GF-D8 (cell line): ENCODE results near the gene FDXR.
"Not testable (repeated sequence)": the region's sequence is repeated elsewhere in the genome, so short reads cannot be mapped to it uniquely, and the experiment has no call there.

Experiments
- DNase-seq: peaks from one replicate; lab custom pipeline; 2025; lab: John Stamatoyannopoulos, UW

Gene FDXR

DNA sequence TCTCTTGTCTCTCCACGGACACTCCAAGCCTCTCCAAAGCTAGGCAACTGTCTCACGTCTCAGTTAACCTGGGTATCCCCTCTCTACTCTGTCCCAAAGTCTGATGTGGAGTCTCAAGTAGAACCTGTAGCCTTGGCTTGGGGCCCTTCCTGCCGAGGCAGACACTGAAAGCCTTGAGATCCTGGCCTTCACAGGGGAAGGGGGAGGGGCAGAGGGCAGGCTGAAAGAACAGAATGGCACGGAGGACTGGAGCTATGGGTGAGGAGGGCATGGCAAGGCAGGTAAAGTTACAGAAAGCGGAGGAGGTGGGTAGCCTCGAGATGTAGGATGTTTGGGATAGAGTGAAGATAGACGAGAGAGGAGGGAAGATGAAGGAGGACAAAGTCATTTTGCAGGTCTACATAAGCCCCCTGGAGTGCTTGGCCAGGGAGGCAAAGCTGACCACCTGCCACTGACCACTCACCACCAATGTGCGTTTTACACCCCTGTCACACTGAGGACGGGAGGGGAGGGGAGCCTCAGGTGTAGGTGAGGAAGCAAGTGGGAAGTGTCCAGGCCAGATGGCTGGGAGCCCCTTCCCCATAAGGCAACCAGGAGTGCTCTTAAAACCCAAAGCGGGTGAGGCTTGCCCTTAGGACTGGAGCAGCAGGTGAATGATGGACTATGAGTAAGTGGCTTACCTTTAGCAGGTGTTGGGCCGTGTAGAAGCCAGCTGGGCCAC, 1.3 kb downstream of the FDXR start:
- DNase-seq = no peak

DNA sequence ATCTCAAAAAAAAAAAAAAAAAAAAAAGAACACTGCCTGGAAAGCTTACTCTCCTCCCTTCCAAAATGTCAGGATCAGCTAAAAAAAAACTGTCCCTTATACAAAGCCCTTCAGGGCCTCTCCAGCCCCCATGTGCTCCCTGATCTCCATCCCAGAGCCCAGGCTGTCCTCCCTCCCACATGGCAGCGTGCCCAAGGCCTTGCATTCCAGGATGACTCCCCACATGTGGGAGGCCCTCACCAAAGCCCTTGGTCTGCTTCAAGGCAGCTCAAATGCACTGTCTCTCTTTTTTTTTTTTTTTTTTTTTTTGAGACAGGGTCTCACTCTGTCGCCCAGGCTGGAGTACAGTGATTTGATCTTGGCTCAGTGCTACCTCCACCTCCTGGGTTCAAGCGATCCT, 2.3 kb downstream of the FDXR start:
- no peak for DNase-seq

DNA sequence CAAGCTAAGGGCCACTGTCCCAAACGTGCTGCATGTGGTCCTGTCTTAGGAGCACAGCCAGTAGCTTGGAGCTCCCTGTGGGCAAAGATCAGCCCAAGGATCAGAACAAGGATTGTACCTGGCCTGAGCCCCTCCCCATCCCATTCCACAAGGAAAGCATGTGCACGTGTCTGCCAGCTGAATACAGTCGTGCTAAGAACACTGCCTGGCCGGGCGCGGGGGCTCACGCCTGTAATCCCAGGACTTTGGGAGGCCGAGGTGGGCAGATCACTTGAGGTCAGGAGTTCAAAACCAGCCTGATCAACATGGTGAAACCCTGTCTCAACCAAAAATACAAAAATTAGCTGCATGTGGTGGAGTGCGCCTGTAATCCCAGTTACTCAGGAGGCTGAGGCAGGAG, 2.8 kb downstream of the FDXR start:
- not testable (repeated sequence) for DNase-seq

DNA sequence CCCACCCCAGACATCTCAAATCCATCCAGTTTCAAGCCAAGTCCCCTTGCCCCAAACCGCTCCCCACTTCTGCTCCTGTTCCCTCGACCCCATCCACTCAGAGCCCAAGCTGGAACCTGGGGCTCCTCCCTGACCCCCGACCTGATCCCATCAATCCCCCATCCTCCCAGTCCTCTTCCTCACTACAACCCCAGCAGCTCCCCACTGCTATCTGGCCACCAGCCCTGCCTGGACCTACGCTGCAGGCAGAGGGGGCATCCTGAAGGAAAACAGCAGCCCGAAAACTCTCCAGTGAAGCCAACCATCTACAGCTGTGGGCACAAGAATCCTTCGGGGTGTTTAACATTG, 3.9 kb downstream of the FDXR start:
- DNase-seq = no peak

DNA sequence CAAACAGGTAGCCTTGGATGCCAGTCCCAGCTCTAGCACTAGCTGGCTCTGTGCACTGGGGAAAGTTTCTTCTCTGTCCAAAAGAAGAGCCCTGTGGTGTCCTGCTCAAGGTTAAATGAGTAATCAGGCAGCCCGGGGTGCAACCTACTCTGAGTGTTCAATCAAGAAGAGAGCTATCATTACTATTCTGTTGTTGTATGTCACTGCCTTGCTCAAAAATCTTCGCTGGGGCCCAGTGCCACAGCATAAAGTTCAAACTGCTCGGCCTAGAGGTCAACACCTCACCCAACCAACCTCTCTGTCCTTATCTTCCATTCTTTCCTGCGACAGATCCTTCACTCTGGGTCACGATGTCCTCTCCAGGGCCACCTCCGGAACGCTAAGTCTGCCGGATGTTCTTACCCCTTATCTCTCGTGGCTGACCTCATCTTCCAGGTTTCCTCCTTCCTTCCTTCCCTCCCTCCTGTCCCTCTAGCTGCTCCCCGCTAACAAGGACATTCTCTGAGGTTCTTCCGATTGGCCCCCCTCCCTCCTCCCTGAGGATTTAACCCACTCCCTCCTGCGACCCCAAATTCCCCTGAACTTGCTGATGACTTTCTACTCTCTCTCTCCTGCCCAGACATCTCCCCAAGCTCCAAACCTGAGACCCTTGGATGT, 4.4 kb downstream of the FDXR start:
- DNase-seq = no peak

DNA sequence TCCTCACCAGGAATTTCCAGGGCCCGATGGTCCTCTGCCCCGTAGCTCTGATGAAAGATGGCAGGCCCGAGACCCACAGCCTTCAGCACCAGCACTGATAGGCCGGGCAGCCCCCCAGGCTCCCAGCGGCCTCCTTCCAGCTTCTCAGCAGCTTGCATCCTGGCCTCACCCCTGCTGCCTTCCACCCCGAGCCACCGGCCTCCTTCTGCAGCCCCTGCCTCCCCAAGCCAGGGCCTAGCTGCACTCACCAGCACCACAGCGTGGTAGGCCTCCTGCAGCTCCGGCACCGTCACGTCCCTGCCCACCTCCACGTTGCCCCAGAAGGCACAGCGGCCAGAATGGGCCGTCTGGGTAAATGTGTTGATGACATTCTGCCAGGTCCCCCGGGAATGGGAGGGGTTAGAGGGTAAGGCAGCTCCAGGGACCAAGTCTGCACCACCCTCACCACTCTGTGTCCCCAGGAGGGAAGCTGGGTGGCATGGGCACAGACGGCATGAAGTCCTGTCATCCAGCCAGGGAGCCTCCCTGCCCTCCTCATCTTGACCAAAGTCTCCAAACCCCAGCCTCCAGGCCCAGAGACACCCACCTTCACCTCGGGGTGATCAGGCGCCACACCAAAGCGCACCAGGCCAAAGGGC, 6.5 kb downstream of the FDXR start:
- no peak for DNase-seq

DNA sequence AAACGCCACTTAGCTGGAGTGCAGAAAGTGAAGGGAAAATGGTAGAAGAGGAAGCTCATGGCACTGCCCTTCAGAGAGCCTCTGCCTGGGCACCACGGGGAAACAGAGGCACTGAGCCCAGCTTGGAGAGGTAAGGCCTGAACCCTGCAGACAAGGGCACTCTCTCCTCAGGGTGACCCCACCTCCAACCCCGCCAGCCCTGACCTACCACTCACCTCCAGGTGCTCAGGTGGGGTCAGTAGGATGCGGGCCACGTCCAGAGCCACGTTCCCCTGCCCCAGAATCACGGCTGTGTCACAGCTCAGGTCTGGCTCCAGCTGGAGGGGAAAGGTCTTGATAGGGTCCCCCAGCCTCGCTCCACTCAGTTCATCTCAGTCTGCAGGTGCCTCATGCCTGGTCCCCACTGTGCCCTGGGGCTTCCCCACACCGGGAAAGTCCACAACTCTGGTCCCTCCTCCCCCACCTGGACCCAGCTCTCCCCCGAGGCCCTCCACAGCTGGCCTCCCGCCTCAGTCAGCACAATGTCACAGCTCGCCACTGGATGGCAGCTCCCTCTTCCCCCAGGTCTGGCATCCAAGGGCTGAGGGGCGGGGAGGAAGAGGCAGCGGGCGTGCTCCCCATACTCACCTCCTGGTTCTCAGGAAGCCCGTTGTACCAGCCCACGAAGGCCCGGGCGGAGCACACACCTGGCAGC, 7.1 kb downstream of the FDXR start:
- DNase-seq = no peak

DNA sequence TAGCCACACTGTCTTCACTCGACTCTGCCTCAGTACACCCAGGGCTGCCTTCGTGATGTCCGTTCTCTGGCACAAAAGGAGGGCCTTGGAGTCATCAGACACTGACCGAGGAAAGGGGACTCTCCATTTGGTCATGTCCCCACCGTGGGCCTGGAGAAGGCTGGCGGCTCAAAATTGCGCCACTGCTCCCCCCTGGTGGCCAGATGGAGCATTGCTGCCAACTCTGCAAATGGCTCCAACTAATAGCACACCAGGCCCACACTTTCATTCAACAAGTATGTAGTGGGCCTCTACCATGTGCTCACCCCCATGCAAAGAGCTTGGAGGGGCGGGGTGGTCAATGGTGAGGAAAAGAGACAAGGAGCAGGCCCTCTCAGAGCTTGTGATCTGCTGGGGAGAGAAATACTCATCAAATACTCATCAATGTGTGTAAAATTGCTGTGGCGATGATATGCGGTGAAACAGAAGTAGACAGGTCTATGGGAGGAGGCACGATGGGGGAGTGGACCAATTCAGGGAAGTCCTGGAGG, 7.9 kb downstream of the FDXR start:
- peak; percentile 2 for DNase-seq

DNA sequence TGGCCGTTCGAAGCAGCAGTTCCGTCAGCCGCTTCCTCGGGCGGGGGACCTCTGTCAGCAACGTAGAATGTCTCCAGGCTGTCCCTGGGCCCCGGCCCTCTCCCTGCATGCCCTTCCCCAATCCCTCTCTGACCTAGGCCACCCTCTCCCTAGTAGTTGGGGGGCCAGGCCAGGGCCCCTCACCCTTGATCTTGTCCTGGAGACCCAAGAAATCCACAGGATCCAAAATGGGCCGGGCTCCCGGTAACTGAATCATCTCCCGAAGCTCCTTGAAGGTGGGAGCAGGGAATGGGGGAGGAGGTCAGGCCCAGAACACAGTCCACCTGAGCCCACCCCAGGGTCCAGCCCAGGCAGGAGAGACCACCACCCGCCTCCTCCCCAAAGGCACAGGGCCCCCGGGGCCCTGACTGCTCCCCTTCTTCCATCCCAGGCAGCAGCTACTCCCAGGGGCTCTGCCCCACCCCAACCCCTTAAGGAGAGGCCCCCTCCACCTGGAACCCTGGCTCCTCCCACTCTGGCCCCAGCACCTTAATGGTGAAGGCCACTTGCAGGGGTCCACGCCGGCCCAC, 8.4 kb downstream of the FDXR start:
- DNase-seq = no peak

DNA sequence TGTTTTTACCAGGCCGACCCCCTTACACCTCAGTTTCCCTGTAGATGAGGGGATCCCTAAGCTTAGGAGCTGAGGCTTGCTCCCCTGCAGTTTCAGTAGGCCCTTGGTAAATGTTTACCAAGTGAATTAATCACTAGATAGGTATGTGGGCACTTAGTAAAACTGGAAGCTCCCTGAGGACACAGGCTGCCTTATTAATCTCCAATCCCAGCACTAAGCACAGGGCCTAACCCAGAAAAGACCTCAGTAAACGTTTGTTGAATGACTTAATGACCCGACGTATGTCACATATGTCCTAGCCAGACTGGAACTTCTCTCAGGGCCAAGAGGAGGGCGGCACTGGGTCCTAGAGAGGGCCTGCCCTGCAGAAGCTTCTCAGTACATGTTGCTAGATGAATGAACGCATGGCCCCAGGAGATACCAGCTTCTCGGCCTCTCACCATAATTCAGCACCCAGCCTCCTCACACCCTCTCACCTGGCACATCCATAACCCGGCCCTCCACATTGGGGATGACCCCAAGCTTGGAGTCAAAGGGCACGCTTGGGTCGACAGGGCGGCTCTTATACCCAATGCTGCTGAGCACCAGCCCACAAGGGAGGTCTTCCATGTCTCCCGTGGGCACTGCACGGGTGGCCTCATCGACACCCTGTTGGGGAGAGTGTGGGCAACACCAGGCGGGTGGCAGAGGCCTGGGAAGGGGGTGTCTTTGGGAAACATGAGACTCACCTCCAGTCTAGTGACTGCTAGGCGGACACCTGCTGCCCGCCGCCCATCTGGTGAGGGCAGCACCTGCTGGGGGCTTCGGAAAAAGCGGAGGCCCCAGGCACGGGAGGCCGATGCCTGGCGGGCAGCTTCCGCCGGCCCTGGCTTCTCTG, 9.1 kb downstream of the FDXR start:
- no peak for DNase-seq

DNA sequence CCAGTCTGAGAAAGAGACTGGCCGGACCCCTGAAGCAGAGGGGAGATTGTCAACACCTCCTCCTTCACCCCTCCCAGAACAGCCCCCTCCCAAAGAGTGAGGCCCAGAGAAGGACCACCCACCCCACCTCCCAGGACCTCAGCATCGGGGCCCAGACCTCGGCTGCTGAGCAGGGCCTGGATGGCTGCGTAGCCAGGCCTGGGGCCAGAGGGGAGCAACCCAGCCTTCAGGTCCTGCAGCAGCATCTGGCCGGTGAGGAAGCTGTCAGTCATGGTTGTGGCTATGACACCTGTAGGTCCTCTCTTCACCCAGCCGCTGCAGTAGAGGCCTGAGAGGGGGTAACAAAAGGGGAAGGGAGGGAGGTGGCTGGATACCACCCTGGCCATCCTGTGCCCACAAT, 9.9 kb downstream of the FDXR start:
- no peak for DNase-seq

DNA sequence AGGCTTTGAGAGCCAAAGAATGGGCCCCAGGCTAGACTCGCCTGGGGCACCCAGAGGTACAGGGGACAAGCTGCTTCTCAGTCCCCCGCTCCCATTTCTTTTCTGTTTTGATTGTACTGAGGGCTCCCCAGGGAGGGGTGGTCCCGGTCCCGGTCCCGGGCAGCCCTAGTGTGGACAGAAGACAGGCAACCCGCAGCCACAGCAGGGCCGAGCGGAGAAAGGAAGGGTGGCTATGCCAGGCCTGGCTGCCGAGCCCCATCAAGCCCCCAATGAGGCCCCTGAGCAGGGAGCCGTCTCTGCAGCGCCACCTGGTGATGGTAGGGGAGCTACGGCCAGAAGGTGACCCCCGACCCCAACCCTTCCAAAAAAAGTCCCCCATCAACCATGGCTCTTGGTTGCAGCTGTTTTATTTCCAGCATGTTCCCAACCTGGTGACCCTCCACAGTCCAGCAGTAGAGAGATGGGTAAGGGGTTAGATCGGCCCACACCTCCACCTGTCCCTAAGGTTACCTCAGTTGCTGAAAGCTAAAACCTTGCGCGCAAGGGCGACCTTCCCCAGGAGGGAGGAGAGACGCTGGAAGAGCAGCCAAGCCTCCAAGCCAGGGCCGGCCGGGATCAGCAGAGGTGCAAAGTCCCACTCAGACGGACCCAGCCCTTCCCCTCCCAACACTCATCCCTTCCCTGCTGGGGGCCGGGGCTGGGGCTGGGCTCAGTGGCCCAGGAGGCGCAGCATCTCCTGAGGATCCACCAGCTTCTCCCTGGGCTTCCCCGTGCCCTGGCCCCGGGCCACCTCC, 10.5 kb downstream of the FDXR start:
- peak; percentile 11 for DNase-seq

DNA sequence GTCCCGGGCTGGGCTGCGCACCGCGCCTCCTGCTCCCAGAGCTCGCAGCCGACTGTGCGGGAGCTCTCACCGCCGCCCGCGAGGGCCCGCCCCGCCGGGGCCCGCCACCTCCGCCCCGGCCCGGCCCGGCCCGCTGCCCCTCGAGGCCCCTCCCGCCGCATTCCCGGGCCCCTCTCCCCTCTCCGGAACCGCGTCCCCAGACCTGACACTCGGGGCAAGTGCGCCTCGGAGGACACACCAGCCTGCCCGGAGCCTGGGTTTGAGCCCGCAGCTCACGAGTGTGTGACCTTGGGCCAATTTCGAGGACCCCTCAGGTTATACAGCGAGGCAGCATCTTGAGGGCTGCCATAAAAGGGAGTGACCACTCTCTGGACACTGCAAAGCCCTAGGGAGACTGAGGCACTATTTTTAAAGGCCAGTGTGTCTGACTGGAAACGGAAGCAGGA, 11.1 kb downstream of the FDXR start:
- DNase-seq = no peak

DNA sequence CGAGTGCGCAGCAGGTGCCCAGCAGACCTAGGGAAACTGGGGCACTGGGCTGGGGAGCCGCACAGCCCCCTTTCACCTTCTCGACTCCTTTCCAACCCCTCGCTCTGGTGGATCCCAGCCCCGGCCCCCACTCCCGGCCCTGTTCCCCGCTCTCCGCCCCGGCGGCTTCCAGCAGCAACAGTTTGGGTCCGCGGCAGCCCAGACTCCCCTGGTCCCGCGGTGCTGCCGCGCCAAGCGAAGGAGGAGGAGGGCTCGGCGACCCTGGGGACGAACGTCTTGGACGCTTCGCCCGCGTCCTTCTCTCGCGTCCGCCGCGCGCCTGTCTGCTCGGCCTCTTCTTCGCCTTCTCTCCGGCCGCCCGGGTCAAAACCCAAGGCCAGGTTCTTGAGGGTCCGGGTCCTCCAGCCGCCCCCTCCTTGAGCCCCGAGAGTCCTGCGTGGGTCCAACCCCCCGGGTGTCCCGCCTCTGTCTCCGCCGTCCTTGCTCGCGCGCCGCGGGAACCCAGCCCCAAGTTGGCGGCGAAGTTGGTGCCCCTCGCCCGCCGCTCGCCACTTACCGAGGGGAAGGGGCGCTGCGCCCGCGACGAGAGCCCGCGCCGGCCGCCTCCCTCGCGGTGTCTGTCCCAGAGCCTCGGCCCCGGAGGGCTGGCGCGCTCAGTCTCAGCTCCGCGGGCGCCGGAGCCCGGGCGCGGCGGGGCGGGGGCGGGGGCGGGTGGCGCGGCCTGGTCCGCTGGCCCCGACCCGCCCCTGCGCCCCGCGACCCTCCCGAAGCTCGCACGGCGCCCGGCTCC, 11.7 kb downstream of the FDXR start:
- no peak for DNase-seq

DNA sequence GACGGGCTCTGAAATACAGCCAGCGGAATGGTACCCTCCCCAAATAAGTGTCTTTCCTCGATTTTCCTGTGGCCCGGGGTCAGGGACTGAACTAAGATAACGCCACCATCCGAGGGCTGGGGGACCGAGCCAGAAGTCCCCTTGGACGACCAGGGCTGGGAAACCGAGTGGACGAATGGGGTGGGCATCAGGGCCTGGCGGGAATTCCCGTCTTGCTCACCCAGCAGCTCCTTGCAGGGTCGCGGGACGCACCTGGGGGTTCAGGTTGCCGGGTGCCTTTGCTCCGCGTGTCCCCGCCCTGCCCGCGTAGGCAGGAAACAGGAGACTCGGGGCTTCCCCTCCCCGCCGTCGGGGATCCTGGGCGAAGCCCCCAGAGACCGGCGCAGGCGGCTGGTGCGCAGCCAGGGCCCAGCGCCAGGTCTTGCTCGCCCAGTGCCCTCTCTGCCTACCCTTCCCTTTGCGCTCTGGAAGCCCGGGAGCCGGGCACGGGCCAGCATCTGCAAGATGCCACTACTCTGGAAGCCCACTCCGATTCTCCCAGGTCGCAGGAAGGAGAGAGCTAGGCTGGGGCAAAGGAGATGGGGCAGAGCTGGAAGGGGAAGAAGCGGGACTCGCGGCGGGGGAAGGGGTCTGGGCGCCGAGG, 12.4 kb downstream of the FDXR start:
- DNase-seq = no peak

DNA sequence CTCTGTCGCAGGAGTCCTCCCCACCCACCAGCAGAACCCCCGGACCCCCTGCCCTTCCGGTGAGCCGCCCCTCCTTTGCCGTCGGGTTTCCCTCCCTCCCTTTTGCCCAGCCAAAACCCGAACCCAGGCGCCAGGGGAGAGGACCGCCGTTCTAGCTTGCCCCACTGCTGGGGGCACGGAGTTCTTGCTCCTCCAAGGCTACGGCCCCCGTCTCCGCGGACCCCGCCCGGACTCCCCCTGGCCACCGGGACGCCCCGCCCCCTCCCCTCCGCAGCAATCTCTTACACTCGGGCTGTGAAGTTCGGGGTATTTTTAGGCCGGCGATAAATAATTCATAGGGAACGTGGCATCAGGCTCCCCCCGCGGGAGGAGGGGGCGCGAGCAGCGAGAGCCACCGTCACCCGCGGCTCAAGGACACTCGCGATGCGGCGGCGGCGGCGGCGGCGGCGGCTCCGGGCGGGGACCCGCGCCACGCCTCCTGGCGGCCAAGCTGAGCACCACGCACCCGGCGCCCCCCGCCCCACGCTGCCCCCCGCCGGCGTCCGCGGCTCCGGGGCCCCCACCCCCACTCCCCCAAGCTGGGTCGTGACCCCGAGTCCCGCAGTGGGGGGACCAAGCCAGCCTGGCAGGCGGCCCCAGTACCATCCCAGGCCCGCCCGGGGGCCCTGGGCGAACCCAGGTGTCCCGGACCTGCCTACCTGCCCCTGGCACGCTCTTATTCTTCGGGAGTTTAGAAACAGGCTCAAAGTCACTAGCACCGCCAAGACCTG, 13.2 kb downstream of the FDXR start, which contains the start of gene GRIN2C:
TSS of gene GRIN2C (minus strand) at position 427 of the 770 bp plus-strand sequence. CDS start 4,793 bp downstream, outside the sequence.
- no peak for DNase-seq

DNA sequence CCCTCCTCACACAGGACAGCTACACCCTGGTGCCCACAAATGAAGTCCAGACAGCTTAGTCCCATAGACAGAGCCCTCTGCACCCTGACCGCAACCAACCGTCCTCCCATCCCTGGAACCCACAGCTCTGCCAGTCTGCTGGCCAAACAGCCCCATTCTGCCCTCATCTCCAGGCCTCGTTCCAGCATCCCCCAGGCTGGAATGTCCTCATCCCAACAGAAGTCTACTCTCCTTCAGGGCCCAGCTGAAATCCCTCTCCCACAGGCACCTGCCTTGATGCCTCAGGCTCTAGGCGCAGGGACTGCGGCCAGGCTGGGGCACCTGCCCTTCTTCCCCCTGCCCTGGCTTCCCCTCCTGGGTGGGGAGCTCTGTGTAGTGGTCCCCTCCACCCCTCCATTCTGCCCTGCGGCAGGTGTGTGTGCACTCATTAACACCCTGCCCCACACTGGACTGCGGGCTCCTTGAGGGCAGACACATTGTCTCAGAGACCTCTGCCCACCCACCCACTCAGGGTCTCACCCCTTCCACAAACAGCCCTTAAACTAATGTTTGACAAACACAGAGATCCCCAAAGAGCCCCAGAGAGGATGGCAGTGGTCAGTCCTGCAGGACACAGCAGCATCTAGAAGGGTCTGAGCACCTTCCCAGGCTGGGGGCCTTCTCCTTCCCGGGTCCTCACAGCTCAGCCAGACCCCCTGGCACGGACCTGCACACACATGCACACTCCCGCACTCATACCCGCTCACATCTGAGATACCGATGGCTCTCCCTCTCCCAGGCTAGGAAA, 13.9 kb downstream of the FDXR start:
- DNase-seq = no peak
